ENCODE measurements around the gene SRD5A1.

GRCh38 chr5:6602441-6602840 lies 30.8 kb upstream of the SRD5A1 start:
- TF ChIP-seq CTCF (IDR thresholded peaks at IDR 0.05), result no peak
- TF ChIP-seq EZH2 (IDR thresholded peaks at IDR 0.05), result no peak
- TF ChIP-seq EZH2phosphoT487 (IDR thresholded peaks at IDR 0.05), result no peak

Measured in neural progenitor cell (in vitro differentiated cells).